ENCODE data around the gene HPCAL1. TPM values are rescaled to one million over a fixed set of nuclear protein-coding genes. Genes with fewer than 3 reads are reported as not detected.

HPCAL1 gene
- total and polyA plus RNA-seq, 2 experiments from 2014 or later: 8.3 to 25.4 TPM

DNA sequence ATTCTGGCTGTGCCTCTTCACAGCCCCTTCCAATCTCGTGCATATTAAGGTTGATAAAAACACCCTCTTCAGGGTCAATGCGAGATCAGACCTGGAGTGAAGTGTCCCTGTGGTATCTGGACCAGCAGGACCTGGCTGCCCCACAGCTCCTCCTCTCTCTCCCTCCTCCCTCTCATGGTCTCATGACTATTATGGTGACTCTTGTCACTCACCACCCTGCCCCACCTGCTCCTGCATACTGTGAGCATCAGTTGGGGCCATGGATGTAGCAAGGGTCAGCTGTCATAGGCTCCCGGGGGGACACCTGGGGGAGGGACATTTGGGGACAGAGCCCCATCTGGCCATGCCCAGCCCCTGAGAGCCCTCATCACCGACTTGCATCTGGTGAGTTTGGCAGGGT is 95.2 kb downstream of the HPCAL1 start:
- H3K36me3 Mint-ChIP-seq (ENCODE audit: low read depth): peaks cover 14% of the 10 kb centered on the region
- no peak overlapping the region for H3K4me3 ChIP-seq
- no peaks in the 10 kb centered on the region for H3K79me2 ChIP-seq (replicated peaks; ENCODE audit: insufficient read depth)
- H3K27ac ChIP-seq (ENCODE audit: low read depth): no peak overlapping the region
- H3K27me3 Mint-ChIP-seq (ENCODE audit: insufficient read depth, low read depth, poor library complexity): peaks cover 13% of the 10 kb centered on the region
- H3F3A ChIP-seq (replicated peaks; ENCODE audit: low read depth): no peaks in the 10 kb centered on the region
- H4K20me1 ChIP-seq (replicated peaks; ENCODE audit: insufficient read depth): no peaks in the 10 kb centered on the region
- TF ChIP-seq ZNF331 (CRISPR knock-in tag; IDR thresholded peaks at IDR 0.05; ENCODE audit: low read depth): no peak
- TF ChIP-seq, protein P1, sequence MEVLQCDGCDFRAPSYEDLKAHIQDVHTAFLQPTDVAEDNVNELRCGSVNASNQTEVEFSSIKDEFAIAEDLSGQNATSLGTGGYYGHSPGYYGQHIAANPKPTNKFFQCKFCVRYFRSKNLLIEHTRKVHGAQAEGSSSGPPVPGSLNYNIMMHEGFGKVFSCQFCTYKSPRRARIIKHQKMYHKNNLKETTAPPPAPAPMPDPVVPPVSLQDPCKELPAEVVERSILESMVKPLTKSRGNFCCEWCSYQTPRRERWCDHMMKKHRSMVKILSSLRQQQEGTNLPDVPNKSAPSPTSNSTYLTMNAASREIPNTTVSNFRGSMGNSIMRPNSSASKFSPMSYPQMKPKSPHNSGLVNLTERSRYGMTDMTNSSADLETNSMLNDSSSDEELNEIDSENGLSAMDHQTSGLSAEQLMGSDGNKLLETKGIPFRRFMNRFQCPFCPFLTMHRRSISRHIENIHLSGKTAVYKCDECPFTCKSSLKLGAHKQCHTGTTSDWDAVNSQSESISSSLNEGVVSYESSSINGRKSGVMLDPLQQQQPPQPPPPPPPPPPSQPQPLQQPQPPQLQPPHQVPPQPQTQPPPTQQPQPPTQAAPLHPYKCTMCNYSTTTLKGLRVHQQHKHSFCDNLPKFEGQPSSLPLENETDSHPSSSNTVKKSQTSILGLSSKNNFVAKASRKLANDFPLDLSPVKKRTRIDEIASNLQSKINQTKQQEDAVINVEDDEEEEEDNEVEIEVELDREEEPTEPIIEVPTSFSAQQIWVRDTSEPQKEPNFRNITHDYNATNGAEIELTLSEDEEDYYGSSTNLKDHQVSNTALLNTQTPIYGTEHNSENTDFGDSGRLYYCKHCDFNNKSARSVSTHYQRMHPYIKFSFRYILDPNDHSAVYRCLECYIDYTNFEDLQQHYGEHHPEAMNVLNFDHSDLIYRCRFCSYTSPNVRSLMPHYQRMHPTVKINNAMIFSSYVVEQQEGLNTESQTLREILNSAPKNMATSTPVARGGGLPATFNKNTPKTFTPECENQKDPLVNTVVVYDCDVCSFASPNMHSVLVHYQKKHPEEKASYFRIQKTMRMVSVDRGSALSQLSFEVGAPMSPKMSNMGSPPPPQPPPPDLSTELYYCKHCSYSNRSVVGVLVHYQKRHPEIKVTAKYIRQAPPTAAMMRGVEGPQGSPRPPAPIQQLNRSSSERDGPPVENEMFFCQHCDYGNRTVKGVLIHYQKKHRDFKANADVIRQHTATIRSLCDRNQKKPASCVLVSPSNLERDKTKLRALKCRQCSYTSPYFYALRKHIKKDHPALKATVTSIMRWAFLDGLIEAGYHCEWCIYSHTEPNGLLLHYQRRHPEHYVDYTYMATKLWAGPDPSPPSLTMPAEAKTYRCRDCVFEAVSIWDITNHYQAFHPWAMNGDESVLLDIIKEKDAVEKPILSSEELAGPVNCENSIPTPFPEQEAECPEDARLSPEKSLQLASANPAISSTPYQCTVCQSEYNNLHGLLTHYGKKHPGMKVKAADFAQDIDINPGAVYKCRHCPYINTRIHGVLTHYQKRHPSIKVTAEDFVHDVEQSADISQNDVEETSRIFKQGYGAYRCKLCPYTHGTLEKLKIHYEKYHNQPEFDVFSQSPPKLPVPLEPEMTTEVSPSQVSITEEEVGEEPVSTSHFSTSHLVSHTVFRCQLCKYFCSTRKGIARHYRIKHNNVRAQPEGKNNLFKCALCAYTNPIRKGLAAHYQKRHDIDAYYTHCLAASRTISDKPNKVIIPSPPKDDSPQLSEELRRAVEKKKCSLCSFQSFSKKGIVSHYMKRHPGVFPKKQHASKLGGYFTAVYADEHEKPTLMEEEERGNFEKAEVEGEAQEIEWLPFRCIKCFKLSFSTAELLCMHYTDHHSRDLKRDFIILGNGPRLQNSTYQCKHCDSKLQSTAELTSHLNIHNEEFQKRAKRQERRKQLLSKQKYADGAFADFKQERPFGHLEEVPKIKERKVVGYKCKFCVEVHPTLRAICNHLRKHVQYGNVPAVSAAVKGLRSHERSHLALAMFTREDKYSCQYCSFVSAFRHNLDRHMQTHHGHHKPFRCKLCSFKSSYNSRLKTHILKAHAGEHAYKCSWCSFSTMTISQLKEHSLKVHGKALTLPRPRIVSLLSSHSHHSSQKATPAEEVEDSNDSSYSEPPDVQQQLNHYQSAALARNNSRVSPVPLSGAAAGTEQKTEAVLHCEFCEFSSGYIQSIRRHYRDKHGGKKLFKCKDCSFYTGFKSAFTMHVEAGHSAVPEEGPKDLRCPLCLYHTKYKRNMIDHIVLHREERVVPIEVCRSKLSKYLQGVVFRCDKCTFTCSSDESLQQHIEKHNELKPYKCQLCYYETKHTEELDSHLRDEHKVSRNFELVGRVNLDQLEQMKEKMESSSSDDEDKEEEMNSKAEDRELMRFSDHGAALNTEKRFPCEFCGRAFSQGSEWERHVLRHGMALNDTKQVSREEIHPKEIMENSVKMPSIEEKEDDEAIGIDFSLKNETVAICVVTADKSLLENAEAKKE (CRISPR knock-in tag; IDR thresholded peaks at IDR 0.05): no peak
- no peak for TF ChIP-seq ZNF114 (CRISPR knock-in tag; IDR thresholded peaks at IDR 0.05)
- TF ChIP-seq CREB1 (CRISPR knock-in tag; IDR thresholded peaks at IDR 0.05; ENCODE audit: low read depth): no peak
- TF ChIP-seq POLR2AphosphoS5 (IDR thresholded peaks at IDR 0.05; ENCODE audit: low read depth): no peak
- TF ChIP-seq, protein P2, sequence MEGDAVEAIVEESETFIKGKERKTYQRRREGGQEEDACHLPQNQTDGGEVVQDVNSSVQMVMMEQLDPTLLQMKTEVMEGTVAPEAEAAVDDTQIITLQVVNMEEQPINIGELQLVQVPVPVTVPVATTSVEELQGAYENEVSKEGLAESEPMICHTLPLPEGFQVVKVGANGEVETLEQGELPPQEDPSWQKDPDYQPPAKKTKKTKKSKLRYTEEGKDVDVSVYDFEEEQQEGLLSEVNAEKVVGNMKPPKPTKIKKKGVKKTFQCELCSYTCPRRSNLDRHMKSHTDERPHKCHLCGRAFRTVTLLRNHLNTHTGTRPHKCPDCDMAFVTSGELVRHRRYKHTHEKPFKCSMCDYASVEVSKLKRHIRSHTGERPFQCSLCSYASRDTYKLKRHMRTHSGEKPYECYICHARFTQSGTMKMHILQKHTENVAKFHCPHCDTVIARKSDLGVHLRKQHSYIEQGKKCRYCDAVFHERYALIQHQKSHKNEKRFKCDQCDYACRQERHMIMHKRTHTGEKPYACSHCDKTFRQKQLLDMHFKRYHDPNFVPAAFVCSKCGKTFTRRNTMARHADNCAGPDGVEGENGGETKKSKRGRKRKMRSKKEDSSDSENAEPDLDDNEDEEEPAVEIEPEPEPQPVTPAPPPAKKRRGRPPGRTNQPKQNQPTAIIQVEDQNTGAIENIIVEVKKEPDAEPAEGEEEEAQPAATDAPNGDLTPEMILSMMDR (conservative IDR thresholded peaks at IDR 0.05; ENCODE audit: low read depth in 2 of 2): no peak
- no peak for TF ChIP-seq STAT1 (IDR thresholded peaks at IDR 0.05; ENCODE audit: unreplicated experiment)
- no peak for TF ChIP-seq EZH2 (IDR thresholded peaks at IDR 0.05; ENCODE audit: low read depth, unreplicated experiment)
- TF ChIP-seq NANOG (IDR thresholded peaks at IDR 0.05; ENCODE audit: borderline replicate concordance): no peak
- TF ChIP-seq, protein P3, sequence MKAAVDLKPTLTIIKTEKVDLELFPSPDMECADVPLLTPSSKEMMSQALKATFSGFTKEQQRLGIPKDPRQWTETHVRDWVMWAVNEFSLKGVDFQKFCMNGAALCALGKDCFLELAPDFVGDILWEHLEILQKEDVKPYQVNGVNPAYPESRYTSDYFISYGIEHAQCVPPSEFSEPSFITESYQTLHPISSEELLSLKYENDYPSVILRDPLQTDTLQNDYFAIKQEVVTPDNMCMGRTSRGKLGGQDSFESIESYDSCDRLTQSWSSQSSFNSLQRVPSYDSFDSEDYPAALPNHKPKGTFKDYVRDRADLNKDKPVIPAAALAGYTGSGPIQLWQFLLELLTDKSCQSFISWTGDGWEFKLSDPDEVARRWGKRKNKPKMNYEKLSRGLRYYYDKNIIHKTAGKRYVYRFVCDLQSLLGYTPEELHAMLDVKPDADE (IDR thresholded peaks at IDR 0.05): no peak
- no peak for TF ChIP-seq EZH2phosphoT487 (IDR thresholded peaks at IDR 0.05; ENCODE audit: unreplicated experiment)
- TF ChIP-seq, protein P4, sequence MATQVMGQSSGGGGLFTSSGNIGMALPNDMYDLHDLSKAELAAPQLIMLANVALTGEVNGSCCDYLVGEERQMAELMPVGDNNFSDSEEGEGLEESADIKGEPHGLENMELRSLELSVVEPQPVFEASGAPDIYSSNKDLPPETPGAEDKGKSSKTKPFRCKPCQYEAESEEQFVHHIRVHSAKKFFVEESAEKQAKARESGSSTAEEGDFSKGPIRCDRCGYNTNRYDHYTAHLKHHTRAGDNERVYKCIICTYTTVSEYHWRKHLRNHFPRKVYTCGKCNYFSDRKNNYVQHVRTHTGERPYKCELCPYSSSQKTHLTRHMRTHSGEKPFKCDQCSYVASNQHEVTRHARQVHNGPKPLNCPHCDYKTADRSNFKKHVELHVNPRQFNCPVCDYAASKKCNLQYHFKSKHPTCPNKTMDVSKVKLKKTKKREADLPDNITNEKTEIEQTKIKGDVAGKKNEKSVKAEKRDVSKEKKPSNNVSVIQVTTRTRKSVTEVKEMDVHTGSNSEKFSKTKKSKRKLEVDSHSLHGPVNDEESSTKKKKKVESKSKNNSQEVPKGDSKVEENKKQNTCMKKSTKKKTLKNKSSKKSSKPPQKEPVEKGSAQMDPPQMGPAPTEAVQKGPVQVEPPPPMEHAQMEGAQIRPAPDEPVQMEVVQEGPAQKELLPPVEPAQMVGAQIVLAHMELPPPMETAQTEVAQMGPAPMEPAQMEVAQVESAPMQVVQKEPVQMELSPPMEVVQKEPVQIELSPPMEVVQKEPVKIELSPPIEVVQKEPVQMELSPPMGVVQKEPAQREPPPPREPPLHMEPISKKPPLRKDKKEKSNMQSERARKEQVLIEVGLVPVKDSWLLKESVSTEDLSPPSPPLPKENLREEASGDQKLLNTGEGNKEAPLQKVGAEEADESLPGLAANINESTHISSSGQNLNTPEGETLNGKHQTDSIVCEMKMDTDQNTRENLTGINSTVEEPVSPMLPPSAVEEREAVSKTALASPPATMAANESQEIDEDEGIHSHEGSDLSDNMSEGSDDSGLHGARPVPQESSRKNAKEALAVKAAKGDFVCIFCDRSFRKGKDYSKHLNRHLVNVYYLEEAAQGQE (IDR thresholded peaks at IDR 0.05; ENCODE audit: unreplicated experiment): no peak
- TF ChIP-seq JUNB (IDR thresholded peaks at IDR 0.05; ENCODE audit: unreplicated experiment): no peak
- H3K4me2 ChIP-seq: no peak overlapping the region
- peaks cover 9% of the 10 kb centered on the region; the same call in 2 of the 3 replicates for H3K9me3 Mint-ChIP-seq
- H3K4me3 Mint-ChIP-seq: no peak overlapping the region
- no peaks in the 10 kb centered on the region for H3K36me3 ChIP-seq (ENCODE audit: insufficient read depth)
- no peaks in the 10 kb centered on the region for H3K27me3 ChIP-seq (ENCODE audit: insufficient read depth)
- DNase-seq (ENCODE audit: low spot score) (no peak), ATAC-seq (no peak)
- H3K4me1 Mint-ChIP-seq: peaks cover 16% of the 10 kb centered on the region
- no peak overlapping the region for H2AFZ ChIP-seq
- peaks cover 7% of the 10 kb centered on the region; the same call in 1 of the 2 replicates for H3K4me1 ChIP-seq (ENCODE audit: insufficient read depth)
- no peak overlapping the region for H3K27ac Mint-ChIP-seq
- no peaks in the 10 kb centered on the region for H3K9me2 ChIP-seq (ENCODE audit: insufficient read depth)

Measured in GM23338 (cell line).